ENCODE measurements around the gene FYB1.

GRCh38 chr5:39253196-39253595 is 33.8 kb upstream of the FYB1 start:
- TF ChIP-seq CTCF (conservative IDR thresholded peaks at IDR 0.05; ENCODE audit: low read length): no peak
- no peak for TF ChIP-seq EZH2phosphoT487 (IDR thresholded peaks at IDR 0.05; ENCODE audit: borderline replicate concordance, low read depth, low read length)
